KMS-11 (cell line): Measurements from ENCODE around the gene C4orf46.
"Not testable (repeated sequence)": the region's sequence is repeated elsewhere in the genome, so short reads cannot be mapped to it uniquely, and the experiment has no call there.

Experiments
- H2AFZ ChIP-seq: fragments of 200-600 bp; sonication (generic); 2 replicates; pipeline ENCODE4 v1.6.1; 2016; ENCODE audit warnings: antibody characterized with exemption, mixed run types, low read depth
- H3K27ac ChIP-seq: fragments of 200-600 bp; sonication (generic); 2 replicates; pipeline ENCODE4 v1.6.1; 2016; ENCODE audit warnings: mild to moderate bottlenecking, mixed run types
- H3K27me3 ChIP-seq: fragments of 200-600 bp; sonication (generic); 2 replicates; pipeline ENCODE4 v1.6.1; 2017; ENCODE audit warnings: mild to moderate bottlenecking, low read depth, mixed run types, moderate library complexity; ENCODE audit not compliant: insufficient read depth
- H3K36me3 ChIP-seq: fragments of 200-600 bp; sonication (generic); 2 replicates; pipeline ENCODE4 v1.6.1; 2017; ENCODE audit warnings: mild to moderate bottlenecking, mixed run types; ENCODE audit not compliant: insufficient read depth
- H3K4me1 ChIP-seq: fragments of 200-600 bp; sonication (generic); 2 replicates; pipeline ENCODE4 v1.6.1; 2016; ENCODE audit warnings: mild to moderate bottlenecking, low read depth, mixed run types; ENCODE audit not compliant: poor library complexity, severe bottlenecking
- H3K4me2 ChIP-seq: fragments of 200-600 bp; sonication (generic); 2 replicates; pipeline ENCODE4 v1.7.0; 2016; ENCODE audit warnings: mild to moderate bottlenecking, mixed run types
- H3K4me3 ChIP-seq: fragments of 200-600 bp; sonication (generic); IDR thresholded peaks from 2 replicates; pipeline ENCODE4 v1.6.1; 2017; ENCODE audit warnings: low read depth, low read length, mixed read lengths; ENCODE audit not compliant: insufficient read depth
- H3K79me2 ChIP-seq: fragments of 200-600 bp; sonication (generic); 2 replicates; pipeline ENCODE4 v1.6.1; 2016; ENCODE audit warnings: low read depth, mixed run types; ENCODE audit not compliant: insufficient read depth
- H3K9ac ChIP-seq: fragments of 200-600 bp; sonication (generic); 2 replicates; pipeline ENCODE4 v1.6.1; 2016; ENCODE audit warnings: mild to moderate bottlenecking, mixed run types
- H4K20me1 ChIP-seq: fragments of 200-600 bp; sonication (generic); 2 replicates; pipeline ENCODE4 v1.6.1; 2016; ENCODE audit warnings: mild to moderate bottlenecking, mixed run types; ENCODE audit not compliant: insufficient read depth
- TF ChIP-seq, protein P1 (sequence below): fragments of 200-600 bp; sonication (generic); conservative IDR thresholded peaks from 2 replicates; pipeline ENCODE4 v1.6.1; 2017; ENCODE audit warnings: low read depth, mild to moderate bottlenecking, antibody characterized with exemption, low read length, moderate library complexity, mixed read lengths

C4orf46 gene

DNA sequence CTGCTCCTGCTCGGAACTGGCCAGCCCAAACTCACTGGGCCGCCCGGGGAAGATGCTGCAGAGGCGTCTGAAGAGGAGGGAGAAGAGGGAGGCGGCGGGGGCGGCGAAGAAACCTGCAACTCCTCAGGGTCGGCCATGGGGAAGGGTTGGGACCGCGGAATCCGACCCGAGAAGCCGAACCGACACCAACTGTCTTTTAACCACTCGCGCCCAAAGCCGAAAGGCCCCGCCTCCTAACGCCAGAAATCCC, at the start of gene C4orf46:
Gene C4orf46 (minus strand): TSS at position 223 of the 250 bp plus-strand sequence. CDS start 86 bp downstream, at position 137.
- peak within 1 kb of the TSS; percentile 91 for H3K27ac ChIP-seq
- peak within 1 kb of the TSS; percentile 96 for H2AFZ ChIP-seq
- H3K4me3 ChIP-seq: peak within 1 kb of the TSS; percentile 32
- H3K4me1 ChIP-seq: peaks cover 33% of the 10 kb centered on the region
- peak within 1 kb of the TSS; percentile 90 for H3K9ac ChIP-seq
- no peaks in the 10 kb centered on the region for H3K36me3 ChIP-seq
- H3K27me3 ChIP-seq: no peaks in the 10 kb centered on the region
- no peaks in the 10 kb centered on the region; the same call in 1 of the 2 replicates for H4K20me1 ChIP-seq
- H3K79me2 ChIP-seq: peaks cover 44% of the 10 kb centered on the region
- H3K4me2 ChIP-seq: peak within 1 kb of the TSS; percentile 75
- TF ChIP-seq, protein P1, sequence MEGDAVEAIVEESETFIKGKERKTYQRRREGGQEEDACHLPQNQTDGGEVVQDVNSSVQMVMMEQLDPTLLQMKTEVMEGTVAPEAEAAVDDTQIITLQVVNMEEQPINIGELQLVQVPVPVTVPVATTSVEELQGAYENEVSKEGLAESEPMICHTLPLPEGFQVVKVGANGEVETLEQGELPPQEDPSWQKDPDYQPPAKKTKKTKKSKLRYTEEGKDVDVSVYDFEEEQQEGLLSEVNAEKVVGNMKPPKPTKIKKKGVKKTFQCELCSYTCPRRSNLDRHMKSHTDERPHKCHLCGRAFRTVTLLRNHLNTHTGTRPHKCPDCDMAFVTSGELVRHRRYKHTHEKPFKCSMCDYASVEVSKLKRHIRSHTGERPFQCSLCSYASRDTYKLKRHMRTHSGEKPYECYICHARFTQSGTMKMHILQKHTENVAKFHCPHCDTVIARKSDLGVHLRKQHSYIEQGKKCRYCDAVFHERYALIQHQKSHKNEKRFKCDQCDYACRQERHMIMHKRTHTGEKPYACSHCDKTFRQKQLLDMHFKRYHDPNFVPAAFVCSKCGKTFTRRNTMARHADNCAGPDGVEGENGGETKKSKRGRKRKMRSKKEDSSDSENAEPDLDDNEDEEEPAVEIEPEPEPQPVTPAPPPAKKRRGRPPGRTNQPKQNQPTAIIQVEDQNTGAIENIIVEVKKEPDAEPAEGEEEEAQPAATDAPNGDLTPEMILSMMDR: no peak

DNA sequence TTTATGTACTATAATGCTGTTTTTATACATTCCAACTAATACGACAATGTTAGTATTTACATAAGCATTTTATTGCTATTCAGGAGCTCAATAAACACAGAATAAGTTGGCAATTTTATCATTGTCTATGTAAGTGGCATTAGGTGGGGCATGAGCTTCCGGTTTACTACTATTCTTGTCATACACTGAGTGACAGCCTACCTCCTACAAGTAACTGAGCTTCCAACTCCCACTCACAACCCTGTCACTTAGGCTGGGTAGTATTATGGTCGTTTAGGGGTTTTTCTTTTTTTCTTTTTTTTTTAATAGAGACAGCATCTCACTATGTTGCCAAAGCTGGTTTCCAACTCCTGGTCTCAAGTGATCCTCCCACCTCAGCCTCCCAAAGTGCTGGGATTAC, 44.1 kb upstream of the C4orf46 start:
- no peak overlapping the region for H3K4me3 ChIP-seq
- H3K4me2 ChIP-seq: no peak overlapping the region
- H3K79me2 ChIP-seq: peaks cover 6% of the 10 kb centered on the region; the same call in 1 of the 2 replicates
- H4K20me1 ChIP-seq: no peaks in the 10 kb centered on the region
- H3K27ac ChIP-seq: no peak overlapping the region
- no peaks in the 10 kb centered on the region for H3K27me3 ChIP-seq
- H3K4me1 ChIP-seq: no peaks in the 10 kb centered on the region
- no peak overlapping the region for H2AFZ ChIP-seq
- H3K9ac ChIP-seq: no peak overlapping the region
- H3K36me3 ChIP-seq: peaks cover 5% of the 10 kb centered on the region
- TF ChIP-seq, protein P1: no peak

DNA sequence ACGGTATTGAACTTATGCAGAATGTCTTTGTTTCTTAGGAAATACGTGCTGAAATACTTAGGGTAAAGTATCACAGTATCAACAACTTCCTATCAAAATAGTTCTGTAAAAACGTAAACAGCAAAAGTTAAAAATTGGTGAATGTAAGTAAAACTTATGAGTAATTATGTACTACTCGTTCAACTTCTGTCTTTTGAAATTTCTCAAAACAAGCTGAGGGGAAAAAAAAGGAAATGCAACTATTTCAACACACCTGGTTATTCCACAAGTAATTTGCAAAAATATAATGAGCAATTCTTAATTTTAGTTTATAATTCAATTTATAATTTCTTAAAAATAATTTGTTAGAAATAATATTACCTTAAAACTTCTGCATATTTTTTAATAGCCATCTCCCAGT, 43.2 kb upstream of the C4orf46 start:
- Histone ChIP-seq H3K27ac (no peak overlapping the region), H3K27me3 (no peaks in the 10 kb centered on the region), H3K9ac (no peak overlapping the region), H3K79me2 (0 out of 2 replicates have a peak, but pooled peaks cover 5% of the 10 kb centered on the region), H3K4me2 (no peak overlapping the region), H4K20me1 (no peaks in the 10 kb centered on the region), H3K36me3 (peaks cover 5% of the 10 kb centered on the region), H3K4me1 (no peaks in the 10 kb centered on the region), H3K4me3 (no peak overlapping the region), H2AFZ (no peak overlapping the region)
- TF ChIP-seq, protein P1: no peak

DNA sequence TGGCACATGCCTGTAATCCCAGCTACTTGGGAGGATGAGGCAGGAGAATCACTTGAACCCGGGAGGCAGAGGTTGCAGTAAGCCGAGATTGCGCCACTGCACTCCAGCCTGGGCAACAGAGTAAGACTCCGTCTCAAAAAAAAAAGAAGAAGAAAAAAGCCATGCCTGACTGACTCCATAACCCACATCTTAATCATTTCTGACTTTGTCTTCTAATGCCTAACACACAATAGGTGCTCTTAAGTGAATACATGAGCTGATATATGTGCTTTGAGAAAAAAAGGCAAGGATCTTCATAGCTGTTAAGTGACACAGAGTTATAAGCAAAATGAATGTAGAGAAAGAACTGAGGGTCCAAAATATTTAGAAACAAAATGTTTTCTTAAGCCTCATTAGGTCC, 40.9 kb upstream of the C4orf46 start:
- H3K79me2 ChIP-seq, H3K27ac ChIP-seq, H3K27me3 ChIP-seq, H2AFZ ChIP-seq, H4K20me1 ChIP-seq, H3K36me3 ChIP-seq, H3K4me1 ChIP-seq, H3K4me3 ChIP-seq, H3K9ac ChIP-seq, H3K4me2 ChIP-seq: not testable (repeated sequence)

DNA sequence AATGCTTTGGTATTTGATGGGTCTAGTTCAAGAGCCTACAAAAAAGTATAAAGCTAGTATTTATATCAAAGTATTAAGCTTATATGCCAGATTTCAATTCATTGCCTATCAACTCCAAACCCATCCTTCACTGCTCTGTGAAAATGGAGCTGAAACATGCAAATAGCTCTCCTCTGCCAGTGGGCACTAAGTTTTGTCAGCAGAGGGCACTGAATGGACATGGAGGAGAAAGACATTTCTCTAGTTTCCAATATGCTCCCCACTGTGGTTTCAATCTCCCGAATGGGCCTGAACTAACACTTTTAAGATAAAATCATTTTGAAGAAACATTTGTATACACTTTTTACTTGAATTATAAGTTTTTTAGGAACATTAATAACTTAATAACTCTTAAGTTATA, 39.1 kb upstream of the C4orf46 start:
- no peaks in the 10 kb centered on the region for H4K20me1 ChIP-seq
- no peak overlapping the region for H3K27ac ChIP-seq
- no peak overlapping the region for H3K4me3 ChIP-seq
- no peaks in the 10 kb centered on the region for H3K4me1 ChIP-seq
- H3K27me3 ChIP-seq: no peaks in the 10 kb centered on the region
- TF ChIP-seq, protein P1: peak; percentile 24; the same call in 1 of the 2 replicates
- no peak overlapping the region for H3K4me2 ChIP-seq
- H2AFZ ChIP-seq: no peak overlapping the region
- peaks cover 5% of the 10 kb centered on the region; the same call in 1 of the 2 replicates for H3K36me3 ChIP-seq
- H3K79me2 ChIP-seq: no peaks in the 10 kb centered on the region
- H3K9ac ChIP-seq: no peak overlapping the region
